Loucy (cell line): Measurements from ENCODE around the gene ICAM5.

Experiments
- CTCF ChIP-seq: fragments of 200-600 bp; sonication (generic); conservative IDR thresholded peaks from 2 replicates; pipeline ENCODE4 v1.5.1; 2014; ENCODE audit warnings: mild to moderate bottlenecking, antibody characterized with exemption, low read length
- EZH2phosphoT487 ChIP-seq: fragments of 200-600 bp; IDR thresholded peaks from 2 replicates; pipeline ENCODE4 v1.6.1; 2018; ENCODE audit warnings: antibody characterized with exemption, mild to moderate bottlenecking, moderate library complexity, borderline replicate concordance

- no peak for TF ChIP-seq CTCF
- TF ChIP-seq EZH2phosphoT487, result no peak
These were observed 25.8 kb downstream of the ICAM5 start, which contains the start of gene FDX2 for GRCh38 chr19:10315335-10316214.
